Neural progenitor cell (in vitro differentiated cells): Measurements from ENCODE around the gene EHMT2. TPM values are rescaled to one million over a fixed set of nuclear protein-coding genes. Genes with fewer than 3 reads are reported as not detected.

ENCODE experiments used
- DNase-seq: peaks from one replicate; pipeline ENCODE4 v3.0.0-alpha.2; 2016; ENCODE audit warnings: low spot score
- H2AFZ ChIP-seq: fragments of 200-600 bp; sonication (generic); replicated peaks from 2 replicates; pipeline ENCODE4 v1.6.1; 2016; ENCODE audit warnings: antibody characterized with exemption
- H3F3A ChIP-seq: fragments of 200-600 bp; sonication (generic); 2 replicates; pipeline ENCODE4 v1.6.1; 2016; ENCODE audit warnings: antibody characterized with exemption, low read depth
- H3K27ac ChIP-seq: fragments of 200-600 bp; sonication (generic); 2 replicates; pipeline ENCODE4 v1.5.1; 2016; ENCODE audit warnings: mild to moderate bottlenecking
- H3K27me3 ChIP-seq: fragments of 200-600 bp; sonication (generic); 2 replicates; pipeline ENCODE4 v1.6.1; 2016; ENCODE audit warnings: mild to moderate bottlenecking, moderate library complexity
- H3K36me3 ChIP-seq: fragments of 200-600 bp; sonication (generic); 2 replicates; pipeline ENCODE4 v1.5.1; 2016
- H3K4me1 ChIP-seq: fragments of 200-600 bp; sonication (generic); 2 replicates; pipeline ENCODE4 v1.6.1; 2016; ENCODE audit warnings: mixed run types
- H3K4me2 ChIP-seq: fragments of 200-600 bp; sonication (generic); 2 replicates; pipeline ENCODE4 v1.6.1; 2016
- H3K4me3 ChIP-seq: fragments of 200-600 bp; sonication (generic); 2 replicates; pipeline ENCODE4 v1.5.1; 2016
- H3K79me2 ChIP-seq: fragments of 200-600 bp; sonication (generic); 2 replicates; pipeline ENCODE4 v1.6.1; 2016; ENCODE audit warnings: low read depth
- H3K9ac ChIP-seq: fragments of 200-600 bp; sonication (generic); 2 replicates; pipeline ENCODE4 v1.6.1; 2016
- H3K9me3 ChIP-seq: fragments of 200-600 bp; sonication (generic); 2 replicates; pipeline ENCODE4 v1.5.1; 2016; ENCODE audit warnings: low read depth
- H4K20me1 ChIP-seq: fragments of 200-600 bp; sonication (generic); 2 replicates; pipeline ENCODE4 v1.6.1; 2016; ENCODE audit warnings: low read depth
- H3K27ac Mint-ChIP-seq: 3 replicates; pipeline ENCODE4 v1.8.0; 2021; ENCODE audit warnings: mixed read lengths
- H3K27me3 Mint-ChIP-seq: 2 replicates; pipeline ENCODE4 v1.8.0; 2022; ENCODE audit warnings: low read depth, mild to moderate bottlenecking, inconsistent platforms, moderate library complexity, mixed read lengths; ENCODE audit not compliant: insufficient read depth
- H3K36me3 Mint-ChIP-seq: 3 replicates; pipeline ENCODE4 v1.8.0; 2021; ENCODE audit warnings: mixed read lengths
- H3K4me1 Mint-ChIP-seq: 3 replicates; pipeline ENCODE4 v1.8.0; 2021; ENCODE audit warnings: mixed read lengths
- H3K4me3 Mint-ChIP-seq: 3 replicates; pipeline ENCODE4 v1.8.0; 2021; ENCODE audit warnings: mild to moderate bottlenecking, moderate library complexity, mixed read lengths
- H3K9me3 Mint-ChIP-seq: 3 replicates; pipeline ENCODE4 v1.8.0; 2020; ENCODE audit warnings: mixed read lengths
- EZH2 ChIP-seq: fragments of 200-600 bp; sonication (generic); IDR thresholded peaks from 2 replicates; pipeline ENCODE4 v1.6.1; 2017; ENCODE audit warnings: antibody characterized with exemption, mild to moderate bottlenecking, moderate library complexity
- EZH2phosphoT487 ChIP-seq: fragments of 200-600 bp; sonication (generic); IDR thresholded peaks from 2 replicates; pipeline ENCODE4 v1.6.1; 2017; ENCODE audit warnings: antibody characterized with exemption
- total RNA-seq: library from RNA; depleted of rRNA; stranded (reverse); fragments of >200 nt; gene quantifications from 2 replicates; pipeline ENCODE4 v1.2.3, GENCODE V29; 2015; ENCODE audit warnings: low replicate concordance
- TF ChIP-seq, protein P1 (sequence below): fragments of 200-600 bp; sonication (generic); IDR thresholded peaks from 2 replicates; pipeline ENCODE4 v1.5.1; 2017; ENCODE audit warnings: antibody characterized with exemption, mild to moderate bottlenecking

EHMT2 gene
- total RNA-seq, 1 donor from 2014 or later = 93.3 TPM

DNA sequence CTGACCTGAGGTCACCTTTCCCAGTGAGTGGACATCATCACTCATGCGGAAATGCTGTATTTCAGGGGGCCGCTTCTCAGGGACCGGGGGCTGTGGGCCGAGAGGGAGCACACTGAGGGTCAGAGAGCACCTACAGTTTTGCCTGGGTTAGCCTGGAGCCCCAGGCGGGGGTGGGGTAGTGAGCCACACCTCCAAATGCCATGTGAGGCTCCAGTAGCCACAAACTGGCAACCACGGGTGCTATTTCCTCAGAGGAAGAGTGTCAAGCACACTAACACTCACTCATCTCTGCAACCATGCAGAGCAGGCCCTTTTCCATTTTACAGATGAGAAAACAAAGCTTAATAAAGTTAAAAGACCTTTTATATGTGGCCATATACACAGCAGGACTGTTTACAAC lies 4.7 kb downstream of the EHMT2 start:
- no peaks in the 10 kb centered on the region for H3K9me3 ChIP-seq
- no peak overlapping the region for H3K9ac ChIP-seq
- H3K4me2 ChIP-seq = no peak overlapping the region
- peaks cover 34% of the 10 kb centered on the region for H3K36me3 ChIP-seq
- peaks cover 6% of the 10 kb centered on the region for H3K4me1 ChIP-seq
- H3K27me3 Mint-ChIP-seq = peaks cover 2% of the 10 kb centered on the region
- H3K9me3 Mint-ChIP-seq = no peaks in the 10 kb centered on the region
- H2AFZ ChIP-seq = no peak overlapping the region
- H3K27me3 ChIP-seq = no peaks in the 10 kb centered on the region
- H3K4me3 Mint-ChIP-seq = no peak overlapping the region
- H4K20me1 ChIP-seq = peaks cover 23% of the 10 kb centered on the region
- no peak overlapping the region for H3K27ac ChIP-seq
- no peak overlapping the region for H3K27ac Mint-ChIP-seq
- DNase-seq = no peak
- H3K36me3 Mint-ChIP-seq = peaks cover 31% of the 10 kb centered on the region
- H3K4me3 ChIP-seq = no peak overlapping the region
- TF ChIP-seq EZH2 (no peak), EZH2phosphoT487 (no peak)
- TF ChIP-seq, protein P1, sequence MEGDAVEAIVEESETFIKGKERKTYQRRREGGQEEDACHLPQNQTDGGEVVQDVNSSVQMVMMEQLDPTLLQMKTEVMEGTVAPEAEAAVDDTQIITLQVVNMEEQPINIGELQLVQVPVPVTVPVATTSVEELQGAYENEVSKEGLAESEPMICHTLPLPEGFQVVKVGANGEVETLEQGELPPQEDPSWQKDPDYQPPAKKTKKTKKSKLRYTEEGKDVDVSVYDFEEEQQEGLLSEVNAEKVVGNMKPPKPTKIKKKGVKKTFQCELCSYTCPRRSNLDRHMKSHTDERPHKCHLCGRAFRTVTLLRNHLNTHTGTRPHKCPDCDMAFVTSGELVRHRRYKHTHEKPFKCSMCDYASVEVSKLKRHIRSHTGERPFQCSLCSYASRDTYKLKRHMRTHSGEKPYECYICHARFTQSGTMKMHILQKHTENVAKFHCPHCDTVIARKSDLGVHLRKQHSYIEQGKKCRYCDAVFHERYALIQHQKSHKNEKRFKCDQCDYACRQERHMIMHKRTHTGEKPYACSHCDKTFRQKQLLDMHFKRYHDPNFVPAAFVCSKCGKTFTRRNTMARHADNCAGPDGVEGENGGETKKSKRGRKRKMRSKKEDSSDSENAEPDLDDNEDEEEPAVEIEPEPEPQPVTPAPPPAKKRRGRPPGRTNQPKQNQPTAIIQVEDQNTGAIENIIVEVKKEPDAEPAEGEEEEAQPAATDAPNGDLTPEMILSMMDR = no peak
- peaks cover 22% of the 10 kb centered on the region for H3F3A ChIP-seq
- H3K4me1 Mint-ChIP-seq = peaks cover 15% of the 10 kb centered on the region
- peaks cover 37% of the 10 kb centered on the region for H3K79me2 ChIP-seq

- TF ChIP-seq EZH2phosphoT487 (no peak), EZH2 (no peak)
- TF ChIP-seq, protein P1 = no peak
- Histone ChIP-seq H4K20me1 (peaks cover 6% of the 10 kb centered on the region), H3K4me2 (no peak overlapping the region), H3K36me3 (peaks cover 21% of the 10 kb centered on the region), H3K27ac (no peak overlapping the region), H3K9me3 (no peaks in the 10 kb centered on the region), H3K9ac (no peak overlapping the region), H3K79me2 (peaks cover 8% of the 10 kb centered on the region), H3K4me1 (no peaks in the 10 kb centered on the region), H3K4me3 (no peak overlapping the region), H2AFZ (no peak overlapping the region), H3F3A (peaks cover 8% of the 10 kb centered on the region), H3K27me3 (no peaks in the 10 kb centered on the region)
- Mint-ChIP-seq H3K27ac (no peak overlapping the region), H3K4me3 (no peak overlapping the region), H3K9me3 (no peaks in the 10 kb centered on the region), H3K4me1 (peaks cover 3% of the 10 kb centered on the region), H3K36me3 (peaks cover 38% of the 10 kb centered on the region), H3K27me3 (peaks cover 2% of the 10 kb centered on the region)
- DNase-seq = no peak
Observed at GRCh38 chr6:31889331-31889972, 8.0 kb downstream of the EHMT2 start.

- Histone ChIP-seq H3K9ac (no peak overlapping the region), H2AFZ (no peak overlapping the region), H4K20me1 (peaks cover 5% of the 10 kb centered on the region), H3K36me3 (peaks cover 20% of the 10 kb centered on the region), H3K4me1 (no peaks in the 10 kb centered on the region), H3K79me2 (peaks cover 7% of the 10 kb centered on the region), H3K27ac (no peak overlapping the region), H3K4me3 (no peak overlapping the region), H3K4me2 (no peak overlapping the region), H3F3A (peaks cover 7% of the 10 kb centered on the region), H3K9me3 (no peaks in the 10 kb centered on the region), H3K27me3 (no peaks in the 10 kb centered on the region)
- Mint-ChIP-seq H3K9me3 (no peaks in the 10 kb centered on the region), H3K27ac (no peak overlapping the region), H3K4me3 (no peak overlapping the region), H3K27me3 (peaks cover 2% of the 10 kb centered on the region), H3K4me1 (peaks cover 2% of the 10 kb centered on the region), H3K36me3 (peaks cover 42% of the 10 kb centered on the region)
- DNase-seq = peak; percentile 66
- TF ChIP-seq EZH2 = no peak
- TF ChIP-seq, protein P1 = peak; percentile 79
Observed at GRCh38 chr6:31888276-31889258, 8.9 kb downstream of the EHMT2 start.
